Prostate gland (tissue), 2 donors: Measurements from ENCODE around the gene ETV5.
"Not testable (repeated sequence)": the region's sequence is repeated elsewhere in the genome, so short reads cannot be mapped to it uniquely, and the experiment has no call there.

Experiments used
- CTCF ChIP-seq, 4 experiments: fragments of 200-600 bp in 2 of 4; fragments of 450-650 bp in 2 of 4; sonication (generic) in 2 of 4; IDR thresholded peaks; 1 replicate in 3 of 4; 2 replicates in 1 of 4; pipeline ENCODE4 v1.5.1; 2016 to 2019; ENCODE audit warnings: antibody characterized with exemption in 4 of 4, mild to moderate bottlenecking in 2 of 4, moderate library complexity in 2 of 4
- POLR2A ChIP-seq: fragments of 450-650 bp; IDR thresholded peaks from one replicate; pipeline ENCODE4 v1.6.1; 2016; ENCODE audit warnings: antibody characterized with exemption, mild to moderate bottlenecking

DNA sequence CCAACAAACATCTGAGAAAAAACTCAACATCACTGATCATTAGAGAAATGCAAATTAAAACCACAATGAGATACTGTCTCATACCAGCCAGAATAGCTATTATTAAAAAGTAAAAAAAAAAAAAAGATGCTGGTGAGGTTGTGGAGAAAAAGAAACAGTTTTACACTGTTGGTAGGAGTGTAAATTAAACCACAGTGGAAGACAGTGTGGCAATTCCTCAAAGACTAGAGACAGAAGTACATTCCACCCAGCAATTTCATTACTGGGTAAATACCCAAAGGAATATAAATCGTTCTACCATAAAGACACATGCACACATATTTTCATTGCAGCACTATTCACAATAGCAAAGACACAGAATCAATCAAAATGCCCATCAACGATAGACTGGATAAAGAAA, 89.6 kb downstream of the ETV5 start:
- not testable (repeated sequence) for TF ChIP-seq CTCF (IDR thresholded peaks at IDR 0.05); POLR2A
